Testis (tissue), 3 donors: ENCODE measurements around the gene RAPGEF4. TPM values are rescaled to one million over a fixed set of nuclear protein-coding genes. Genes with fewer than 3 reads are reported as not detected.

Experiments used
- DNase-seq: peaks from one replicate; pipeline ENCODE4 v3.0.0-alpha.2; 2019
- H3K27ac ChIP-seq, 2 donors: fragments of 200-600 bp; sonication (generic); one replicate each; pipeline ENCODE4 v1.5.1; 2019
- H3K27me3 ChIP-seq: fragments of 200-600 bp; sonication (generic); one replicate; pipeline ENCODE4 v1.5.1; 2019
- H3K36me3 ChIP-seq: fragments of 200-600 bp; sonication (generic); one replicate; pipeline ENCODE4 v1.5.1; 2017; ENCODE audit warnings: low read depth; ENCODE audit errors: missing control alignments
- H3K4me1 ChIP-seq: fragments of 200-600 bp; sonication (generic); one replicate; pipeline ENCODE4 v1.5.1; 2019
- H3K4me3 ChIP-seq, 2 donors: fragments of 200-600 bp; sonication (generic); one replicate each; pipeline ENCODE4 v1.5.1; 2017 to 2019
- H3K9me3 ChIP-seq: fragments of 200-600 bp; sonication (generic); one replicate; pipeline ENCODE4 v1.5.1; 2017
- POLR2A ChIP-seq: fragments of 450-650 bp; IDR thresholded peaks from one replicate; pipeline ENCODE4 v1.6.1; 2017; ENCODE audit warnings: antibody characterized with exemption, mild to moderate bottlenecking, moderate library complexity
- WGBS, 2 donors: methylation state at CpG; one replicate each; pipeline ENCODE4 v1.1.5; 2018; 5-methylcytosine and 5-hydroxymethylcytosine counted together
- intact Hi-C: fragments of 100-400 bp; cut with DNase I; formaldehyde crosslinking; loops from one replicate; pipeline ENCODE4 v1.15.1; 2023; ENCODE audit warnings: low total_unique reads
- polyA plus RNA-seq: library from polyadenylated mRNA; stranded (reverse); fragments of 350-450 nt; fragmentation: Illumina TruSeq; extraction: RNeasy Lipid Tissue Mini Kit (QIAGEN cat#74804); gene quantifications from one replicate; pipeline ENCODE4 v1.2.3, GENCODE V29; 2014; ENCODE audit warnings: low read depth, low replicate concordance; ENCODE audit not compliant: insufficient read depth
- total RNA-seq, 2 donors: library from RNA; depleted of rRNA; stranded (reverse); fragments of >200 nt; gene quantifications; one replicate each; pipeline ENCODE4 v1.2.3, GENCODE V29; 2016
- TF ChIP-seq, protein P1 (sequence below), 3 experiments: fragments of 450-650 bp in 2 of 3; fragments of 200-600 bp in 1 of 3; sonication (generic) in 1 of 3; IDR thresholded peaks; one replicate each; pipeline ENCODE4 v1.5.1; 2016 to 2019; ENCODE audit warnings: antibody characterized with exemption in 3 of 3, mild to moderate bottlenecking in 2 of 3, moderate library complexity in 1 of 3

RAPGEF4 gene
- total and polyA plus RNA-seq, 3 donors from 2014 or later: 14.3 to 42.6 (median 22.5) TPM

DNA sequence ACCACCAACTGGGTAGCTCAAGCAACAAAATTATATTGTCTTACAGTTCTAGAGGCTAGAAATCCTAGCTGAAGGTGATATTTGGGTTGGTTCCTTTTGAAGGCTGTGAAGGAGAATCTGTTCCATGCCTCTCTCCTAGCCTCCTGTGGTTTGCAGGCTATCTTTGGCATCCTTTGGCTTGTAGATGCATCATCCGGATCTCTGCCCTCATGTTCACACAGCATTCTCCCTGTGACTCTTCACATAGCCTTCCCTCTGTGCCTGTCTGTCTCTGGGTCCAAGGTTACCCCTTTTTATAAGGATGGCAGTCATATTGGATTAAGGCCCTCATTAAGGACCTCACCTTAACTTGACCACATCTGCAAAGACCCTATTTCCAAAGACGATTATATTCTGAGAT is 261.4 kb downstream of the RAPGEF4 start:
- no peaks in the 10 kb centered on the region for H3K9me3 ChIP-seq
- 86 to 93% methylated on average over 2 of the region's 2 CpGs for WGBS, 2 donors
- no peaks in the 10 kb centered on the region for H3K36me3 ChIP-seq
- H3K4me3 ChIP-seq: no peak overlapping the region
- H3K27me3 ChIP-seq: no peaks in the 10 kb centered on the region
- no peak for TF ChIP-seq POLR2A
- intact Hi-C loops: no loop called here
- DNase-seq: no peak
- H3K27ac ChIP-seq: no peak overlapping the region
- peaks cover 14% of the 10 kb centered on the region for H3K4me1 ChIP-seq

DNA sequence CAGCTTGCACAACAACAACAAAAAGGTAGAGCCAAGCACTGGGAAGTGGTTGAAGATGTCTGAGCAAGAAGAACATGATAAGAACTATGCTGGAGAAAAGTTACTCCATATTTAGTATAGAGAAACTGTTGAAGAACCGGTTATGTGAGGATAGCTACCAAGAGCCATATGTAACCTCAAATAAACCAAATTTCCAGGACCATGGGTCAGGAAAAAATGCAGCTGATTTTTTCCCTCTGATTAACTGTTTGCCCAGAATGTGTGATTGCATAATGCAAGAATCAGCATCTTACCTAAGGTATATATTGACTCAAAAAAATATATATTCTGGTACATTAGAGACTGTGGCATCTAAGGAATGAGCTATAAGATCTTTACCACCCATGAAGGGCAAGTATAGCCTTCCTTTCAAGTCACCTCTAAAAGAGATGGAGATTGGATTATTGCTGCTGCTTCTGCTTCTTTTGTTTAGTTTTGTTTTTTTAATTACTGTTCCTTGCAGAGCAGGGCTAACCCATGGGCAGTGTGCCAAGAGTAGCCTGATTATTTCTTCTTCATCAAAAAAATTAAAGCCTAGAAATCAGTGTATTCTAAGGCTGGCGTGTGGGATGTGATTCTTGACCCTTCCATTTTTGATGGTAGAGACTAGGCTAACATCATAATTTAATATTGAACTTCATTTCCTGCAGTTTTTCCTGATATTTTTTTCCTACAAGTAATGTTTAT is 263.1 kb downstream of the RAPGEF4 start:
- TF ChIP-seq, protein P1, sequence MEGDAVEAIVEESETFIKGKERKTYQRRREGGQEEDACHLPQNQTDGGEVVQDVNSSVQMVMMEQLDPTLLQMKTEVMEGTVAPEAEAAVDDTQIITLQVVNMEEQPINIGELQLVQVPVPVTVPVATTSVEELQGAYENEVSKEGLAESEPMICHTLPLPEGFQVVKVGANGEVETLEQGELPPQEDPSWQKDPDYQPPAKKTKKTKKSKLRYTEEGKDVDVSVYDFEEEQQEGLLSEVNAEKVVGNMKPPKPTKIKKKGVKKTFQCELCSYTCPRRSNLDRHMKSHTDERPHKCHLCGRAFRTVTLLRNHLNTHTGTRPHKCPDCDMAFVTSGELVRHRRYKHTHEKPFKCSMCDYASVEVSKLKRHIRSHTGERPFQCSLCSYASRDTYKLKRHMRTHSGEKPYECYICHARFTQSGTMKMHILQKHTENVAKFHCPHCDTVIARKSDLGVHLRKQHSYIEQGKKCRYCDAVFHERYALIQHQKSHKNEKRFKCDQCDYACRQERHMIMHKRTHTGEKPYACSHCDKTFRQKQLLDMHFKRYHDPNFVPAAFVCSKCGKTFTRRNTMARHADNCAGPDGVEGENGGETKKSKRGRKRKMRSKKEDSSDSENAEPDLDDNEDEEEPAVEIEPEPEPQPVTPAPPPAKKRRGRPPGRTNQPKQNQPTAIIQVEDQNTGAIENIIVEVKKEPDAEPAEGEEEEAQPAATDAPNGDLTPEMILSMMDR (IDR thresholded peaks at IDR 0.05): no peak
- TF ChIP-seq POLR2A: no peak
- DNase-seq: no peak
- H3K9me3 ChIP-seq: no peaks in the 10 kb centered on the region
- intact Hi-C loops: no loop called here
- H3K4me1 ChIP-seq: peaks cover 30% of the 10 kb centered on the region
- no peaks in the 10 kb centered on the region for H3K27me3 ChIP-seq
- 70 to 82% methylated on average over 2 of the region's 2 CpGs for WGBS, 2 donors
- H3K4me3 ChIP-seq: no peak overlapping the region
- H3K27ac ChIP-seq: no peak overlapping the region
- H3K36me3 ChIP-seq: no peaks in the 10 kb centered on the region

DNA sequence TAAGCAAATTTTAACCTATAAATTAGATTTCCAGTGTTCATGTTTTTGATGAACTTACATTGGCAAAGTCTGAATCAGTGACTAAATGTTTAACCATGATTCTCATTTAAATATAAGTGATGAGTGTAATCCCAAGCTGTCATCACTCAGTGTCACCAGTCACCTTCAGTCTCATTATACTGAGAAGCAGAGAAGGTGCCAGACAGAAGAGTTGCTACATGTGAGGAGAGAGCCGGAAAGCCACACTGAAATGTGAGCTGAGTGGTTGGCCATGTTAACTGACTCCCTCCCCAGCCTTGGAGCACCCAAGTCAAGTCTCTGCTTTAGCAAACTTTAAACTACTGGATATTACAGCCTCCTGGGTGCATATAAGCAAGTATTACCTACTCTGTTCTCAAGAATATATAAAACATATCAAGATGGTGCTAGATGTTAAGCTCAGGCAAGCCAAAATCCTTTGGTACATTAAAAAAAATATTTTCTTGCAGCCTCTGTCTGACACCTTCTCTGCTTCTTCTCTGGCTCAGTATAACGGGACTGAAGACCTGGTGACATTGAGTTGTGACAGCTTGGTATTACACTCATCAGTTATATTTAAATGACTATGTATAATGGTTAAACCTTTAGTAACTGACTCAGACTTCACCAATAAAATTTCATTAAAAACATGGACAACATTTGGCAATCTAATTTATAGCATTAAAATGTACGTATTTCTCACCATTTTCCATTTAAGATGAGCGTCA is 264.2 kb downstream of the RAPGEF4 start:
- H3K9me3 ChIP-seq: no peaks in the 10 kb centered on the region
- WGBS, 2 donors: 84 to 90% methylated on average over 4 of the region's 4 CpGs
- peaks cover 31% of the 10 kb centered on the region for H3K4me1 ChIP-seq
- intact Hi-C loops: no loop called here
- TF ChIP-seq POLR2A: no peak
- TF ChIP-seq, protein P1 (IDR thresholded peaks at IDR 0.05): no peak
- DNase-seq: no peak
- H3K36me3 ChIP-seq: no peaks in the 10 kb centered on the region
- H3K4me3 ChIP-seq: no peak overlapping the region
- H3K27ac ChIP-seq: no peak overlapping the region
- H3K27me3 ChIP-seq: no peaks in the 10 kb centered on the region

DNA sequence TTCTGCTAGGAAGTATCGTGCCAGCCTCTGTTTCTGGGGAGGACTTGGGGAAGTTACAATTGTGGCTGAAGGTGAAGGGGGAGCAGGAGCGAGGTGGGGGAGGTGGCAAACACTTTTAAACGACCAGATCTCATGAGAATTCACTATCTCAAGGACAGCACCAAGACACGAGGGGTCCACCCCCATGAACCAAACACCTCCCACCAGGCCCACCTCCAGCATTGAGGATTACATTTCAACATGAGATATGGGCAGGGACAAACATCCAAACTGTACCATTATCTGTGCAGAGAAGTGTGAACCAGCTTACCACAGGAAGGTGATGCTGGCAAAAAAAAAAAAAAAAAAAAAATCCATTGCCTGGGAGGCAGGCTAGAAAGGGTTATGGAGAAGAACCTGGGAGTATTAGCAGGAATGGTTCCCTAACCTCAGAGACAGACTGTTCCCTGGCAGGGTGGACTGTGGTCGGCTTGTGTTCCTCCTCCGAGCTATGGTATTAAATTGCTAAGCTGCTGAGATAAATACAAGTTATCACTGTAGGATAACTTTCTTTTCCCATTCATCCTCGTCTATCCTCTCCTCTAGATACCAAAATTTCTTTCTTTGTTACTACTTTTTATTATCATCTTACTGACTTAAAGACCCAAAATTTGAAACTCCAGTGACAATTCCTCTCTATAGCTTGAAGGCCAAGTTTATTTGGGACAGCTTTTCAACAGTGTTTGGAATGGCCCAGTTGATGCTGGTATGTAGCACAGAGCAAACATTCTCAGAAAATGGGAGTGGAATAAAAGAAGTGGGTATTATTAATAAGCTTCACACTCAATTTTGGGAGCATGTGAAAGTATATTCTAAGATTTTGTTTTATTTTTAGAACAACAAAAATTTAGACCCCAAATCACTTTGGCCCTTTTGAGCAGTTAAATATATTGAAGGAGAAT is 266.3 kb downstream of the RAPGEF4 start:
- peak overlapping the region; percentile 34 to 77 for H3K27ac ChIP-seq
- 26 to 36% methylated on average over 7 of the region's 7 CpGs for WGBS, 2 donors
- TF ChIP-seq, protein P1 (IDR thresholded peaks at IDR 0.05): no peak
- TF ChIP-seq POLR2A: no peak
- DNase-seq: peak; percentile 64
- no peaks in the 10 kb centered on the region for H3K36me3 ChIP-seq
- H3K4me3 ChIP-seq: no peak overlapping the region
- H3K9me3 ChIP-seq: no peaks in the 10 kb centered on the region
- intact Hi-C loops: no loop called here
- H3K27me3 ChIP-seq: no peaks in the 10 kb centered on the region
- H3K4me1 ChIP-seq: peaks cover 24% of the 10 kb centered on the region
